Loucy (cell line): ENCODE results near the gene TXN.
"Not testable (repeated sequence)": the region's sequence is repeated elsewhere in the genome, so short reads cannot be mapped to it uniquely, and the experiment has no call there.

Experiments used
- H2AFZ ChIP-seq: fragments of 200-600 bp; sonication (generic); 2 replicates; pipeline ENCODE4 v1.6.0; 2016; ENCODE audit warnings: antibody characterized with exemption, mild to moderate bottlenecking, low read length, moderate library complexity
- H3F3A ChIP-seq: fragments of 200-600 bp; 2 replicates; pipeline ENCODE4 v1.6.0; 2016; ENCODE audit warnings: antibody characterized with exemption, low read depth, mild to moderate bottlenecking
- H3K27me3 ChIP-seq: fragments of 200-600 bp; sonication (generic); 2 replicates; pipeline ENCODE4 v1.6.1; 2014; ENCODE audit warnings: low read length, mild to moderate bottlenecking; ENCODE audit not compliant: insufficient read depth, poor library complexity, severe bottlenecking
- H3K36me3 ChIP-seq: fragments of 200-600 bp; sonication (generic); 2 replicates; pipeline ENCODE4 v1.6.1; 2016; ENCODE audit warnings: low read length; ENCODE audit not compliant: insufficient read depth
- H3K4me1 ChIP-seq: fragments of 200-600 bp; sonication (generic); 2 replicates; pipeline ENCODE4 v1.5.1; 2014; ENCODE audit warnings: low read length, mild to moderate bottlenecking; ENCODE audit not compliant: insufficient read depth, poor library complexity, severe bottlenecking
- H3K4me2 ChIP-seq: fragments of 200-600 bp; sonication (generic); 2 replicates; pipeline ENCODE4 v1.6.0; 2014; ENCODE audit warnings: antibody characterized with exemption, low read length, low read depth, mild to moderate bottlenecking; ENCODE audit not compliant: poor library complexity, severe bottlenecking
- H3K4me3 ChIP-seq: fragments of 200-600 bp; sonication (generic); 2 replicates; pipeline ENCODE4 v1.5.1; 2014; ENCODE audit warnings: low read length, mild to moderate bottlenecking, mixed read lengths; ENCODE audit not compliant: poor library complexity, severe bottlenecking
- H3K79me2 ChIP-seq: fragments of 200-600 bp; sonication (generic); 2 replicates; pipeline ENCODE4 v1.6.1; 2014; ENCODE audit warnings: low read length; ENCODE audit not compliant: insufficient read depth
- H3K9ac ChIP-seq: fragments of 200-600 bp; sonication (generic); 2 replicates; pipeline ENCODE4 v1.6.0; 2014; ENCODE audit warnings: mild to moderate bottlenecking, low read depth, low read length, moderate library complexity; ENCODE audit not compliant: poor library complexity, severe bottlenecking
- H3K9me2 ChIP-seq: fragments of 200-600 bp; sonication (generic); replicated peaks from 2 replicates; pipeline ENCODE4 v1.6.1; 2016; ENCODE audit warnings: low read depth, low read length, mixed read lengths
- H3K9me3 ChIP-seq: fragments of 200-600 bp; sonication (generic); 2 replicates; pipeline ENCODE4 v1.6.1; 2014; ENCODE audit warnings: mild to moderate bottlenecking, antibody characterized with exemption, low read length, low read depth; ENCODE audit not compliant: insufficient read depth
- H4K20me1 ChIP-seq: fragments of 200-600 bp; sonication (generic); 2 replicates; pipeline ENCODE4 v1.6.0; 2014; ENCODE audit warnings: antibody characterized with exemption, low read length, mild to moderate bottlenecking; ENCODE audit not compliant: insufficient read depth, poor library complexity, severe bottlenecking
- CTCF ChIP-seq: fragments of 200-600 bp; sonication (generic); conservative IDR thresholded peaks from 2 replicates; pipeline ENCODE4 v1.5.1; 2014; ENCODE audit warnings: mild to moderate bottlenecking, antibody characterized with exemption, low read length
- EZH2phosphoT487 ChIP-seq: fragments of 200-600 bp; IDR thresholded peaks from 2 replicates; pipeline ENCODE4 v1.6.1; 2018; ENCODE audit warnings: antibody characterized with exemption, mild to moderate bottlenecking, moderate library complexity, borderline replicate concordance

The TXN gene

GRCh38 chr9:110198357-110198756, 58.0 kb downstream of the TXN start:
- no peak overlapping the region for H3K9ac ChIP-seq
- H3K36me3 ChIP-seq = no peaks in the 10 kb centered on the region
- H4K20me1 ChIP-seq = no peaks in the 10 kb centered on the region
- no peaks in the 10 kb centered on the region for H3K9me2 ChIP-seq
- no peaks in the 10 kb centered on the region for H3K4me1 ChIP-seq
- no peak overlapping the region for H3K4me3 ChIP-seq
- no peaks in the 10 kb centered on the region for H3K9me3 ChIP-seq
- H3K27me3 ChIP-seq = no peaks in the 10 kb centered on the region
- H3K79me2 ChIP-seq = no peaks in the 10 kb centered on the region
- no peak overlapping the region for H3K4me2 ChIP-seq
- no peaks in the 10 kb centered on the region for H3F3A ChIP-seq
- H2AFZ ChIP-seq = no peak overlapping the region
- no peak for TF ChIP-seq CTCF
- no peak for TF ChIP-seq EZH2phosphoT487

- no peak overlapping the region for H3K4me3 ChIP-seq
- H3K4me2 ChIP-seq = no peak overlapping the region
- H3K36me3 ChIP-seq = no peaks in the 10 kb centered on the region
- H3K27me3 ChIP-seq = no peaks in the 10 kb centered on the region
- no peak for TF ChIP-seq EZH2phosphoT487
- no peaks in the 10 kb centered on the region for H3K9me3 ChIP-seq
- H3K79me2 ChIP-seq = no peaks in the 10 kb centered on the region
- H3K9ac ChIP-seq = no peak overlapping the region
- no peak overlapping the region for H2AFZ ChIP-seq
- H3K9me2 ChIP-seq = no peaks in the 10 kb centered on the region
- no peaks in the 10 kb centered on the region for H4K20me1 ChIP-seq
- H3K4me1 ChIP-seq = no peaks in the 10 kb centered on the region
- no peaks in the 10 kb centered on the region for H3F3A ChIP-seq
Measured at GRCh38 chr9:110197330-110198187, 58.7 kb downstream of the TXN start.

- not testable (repeated sequence) for H3K4me2 ChIP-seq, H3K4me1 ChIP-seq, H3K27me3 ChIP-seq
Measured at GRCh38 chr9:110196084-110196499, 60.2 kb downstream of the TXN start.

More at GRCh38 chr9:110196084-110196499, 60.2 kb downstream of the TXN start:
- not testable (repeated sequence) for H3K4me3 ChIP-seq, H3K9ac ChIP-seq, H3K36me3 ChIP-seq, H3K79me2 ChIP-seq, H3K9me3 ChIP-seq, H3K9me2 ChIP-seq, H3F3A ChIP-seq, H4K20me1 ChIP-seq, H2AFZ ChIP-seq
